HEK293 (cell line): Measurements from ENCODE around the gene RSPH1.

Experiments used
- REST ChIP-seq: fragments of 450-650 bp; formaldehyde crosslinking; IDR thresholded peaks from 2 replicates; pipeline ENCODE4 v1.5.1; 2016; ENCODE audit warnings: missing biosample characterization, missing genetic modification characterization
- ZNF639 ChIP-seq: fragments of 450-650 bp; formaldehyde crosslinking; IDR thresholded peaks from 2 replicates; pipeline ENCODE4 v1.5.1; 2016; ENCODE audit warnings: missing biosample characterization, missing genetic modification characterization

- TF ChIP-seq ZNF639 (no peak), REST (no peak)
Observed at GRCh38 chr21:42491328-42491727, 4.7 kb downstream of the RSPH1 start.
